Measurements from ENCODE around the gene PTH1R.

PTH1R gene
- long read RNA-seq: 0 reads

- DNase-seq (ENCODE audit: low read depth in 1 of 2, low spot score in 1 of 2): no peak
- TF ChIP-seq REST (IDR thresholded peaks at IDR 0.05; ENCODE audit: insufficient replicate concordance, low read depth) (no peak), POLR2AphosphoS5 (IDR thresholded peaks at IDR 0.05; ENCODE audit: low read depth) (no peak), GABPA (IDR thresholded peaks at IDR 0.05; ENCODE audit: low read depth) (no peak), SPI1 (IDR thresholded peaks at IDR 0.05; ENCODE audit: borderline replicate concordance, low read depth) (no peak)
- TF ChIP-seq, protein P1, sequence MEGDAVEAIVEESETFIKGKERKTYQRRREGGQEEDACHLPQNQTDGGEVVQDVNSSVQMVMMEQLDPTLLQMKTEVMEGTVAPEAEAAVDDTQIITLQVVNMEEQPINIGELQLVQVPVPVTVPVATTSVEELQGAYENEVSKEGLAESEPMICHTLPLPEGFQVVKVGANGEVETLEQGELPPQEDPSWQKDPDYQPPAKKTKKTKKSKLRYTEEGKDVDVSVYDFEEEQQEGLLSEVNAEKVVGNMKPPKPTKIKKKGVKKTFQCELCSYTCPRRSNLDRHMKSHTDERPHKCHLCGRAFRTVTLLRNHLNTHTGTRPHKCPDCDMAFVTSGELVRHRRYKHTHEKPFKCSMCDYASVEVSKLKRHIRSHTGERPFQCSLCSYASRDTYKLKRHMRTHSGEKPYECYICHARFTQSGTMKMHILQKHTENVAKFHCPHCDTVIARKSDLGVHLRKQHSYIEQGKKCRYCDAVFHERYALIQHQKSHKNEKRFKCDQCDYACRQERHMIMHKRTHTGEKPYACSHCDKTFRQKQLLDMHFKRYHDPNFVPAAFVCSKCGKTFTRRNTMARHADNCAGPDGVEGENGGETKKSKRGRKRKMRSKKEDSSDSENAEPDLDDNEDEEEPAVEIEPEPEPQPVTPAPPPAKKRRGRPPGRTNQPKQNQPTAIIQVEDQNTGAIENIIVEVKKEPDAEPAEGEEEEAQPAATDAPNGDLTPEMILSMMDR (IDR thresholded peaks at IDR 0.05; ENCODE audit: insufficient read depth, low read length): no peak
- Histone ChIP-seq H3K4me3 (replicated peaks; ENCODE audit: insufficient read depth, low read length) (no peak within 1 kb of the TSS), H3K27me3 (ENCODE audit: insufficient read depth, poor library complexity, severe bottlenecking) (peaks cover 30% of the 10 kb centered on the region), H3K27ac (replicated peaks) (no peak within 1 kb of the TSS)
Observed at GRCh38 chr3:46877406-46878125, at the start of gene PTH1R. TSS of gene PTH1R (plus strand) at chr3:46877721. CDS start at chr3:46883560, 5,839 bp downstream.

DNA sequence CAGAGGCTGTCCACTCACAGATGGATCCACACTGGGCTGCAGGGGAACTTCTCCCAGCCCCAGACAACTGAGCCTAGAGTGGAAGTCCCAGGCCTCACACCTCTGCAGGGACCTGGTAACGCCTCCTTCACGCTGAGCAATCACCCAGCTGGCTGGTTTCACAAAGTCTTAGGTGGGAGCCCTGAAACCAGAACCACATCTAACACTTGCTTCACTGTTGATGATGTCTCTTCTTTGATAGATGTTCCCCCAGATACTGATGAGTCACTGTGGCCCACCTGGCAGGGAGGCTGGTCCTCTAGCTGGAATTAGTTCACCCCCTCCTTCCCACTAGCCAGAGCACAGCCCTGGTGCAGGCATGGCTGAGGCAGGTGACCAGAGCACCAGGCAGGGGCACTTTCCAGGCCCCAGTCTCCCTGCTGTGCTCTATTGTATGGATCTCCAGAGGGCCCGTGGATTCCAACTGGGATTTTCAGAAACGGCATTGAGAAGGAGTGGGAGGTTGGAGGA lies 47.8 kb upstream of the PTH1R start:
- DNase-seq (ENCODE audit: low read depth in 1 of 2, low spot score in 1 of 2): no peak
- Histone ChIP-seq H3K4me3 (replicated peaks; ENCODE audit: insufficient read depth, low read length) (no peak overlapping the region), H3K27ac (replicated peaks) (no peak overlapping the region)

More for the DNA sequence above, 47.8 kb upstream of the PTH1R start:
- TF ChIP-seq SPI1 (IDR thresholded peaks at IDR 0.05; ENCODE audit: borderline replicate concordance, low read depth): no peak
- no peak for TF ChIP-seq REST (IDR thresholded peaks at IDR 0.05; ENCODE audit: insufficient replicate concordance, low read depth)
- TF ChIP-seq POLR2AphosphoS5 (IDR thresholded peaks at IDR 0.05; ENCODE audit: low read depth): no peak
- TF ChIP-seq, protein P1 (IDR thresholded peaks at IDR 0.05; ENCODE audit: insufficient read depth, low read length): no peak
- TF ChIP-seq GABPA (IDR thresholded peaks at IDR 0.05; ENCODE audit: low read depth): no peak
- no peaks in the 10 kb centered on the region for H3K27me3 ChIP-seq (ENCODE audit: insufficient read depth, poor library complexity, severe bottlenecking)
